22Rv1 (cell line): Measurements from ENCODE around the gene MISP.

ENCODE experiments used
- ZFX ChIP-seq: fragments of 450-650 bp; IDR thresholded peaks from 2 replicates; pipeline ENCODE4 v1.6.1; 2017; ENCODE audit warnings: antibody characterized with exemption, borderline replicate concordance
- TF ChIP-seq, protein P1 (sequence below): fragments of 450-650 bp; IDR thresholded peaks from 2 replicates; pipeline ENCODE4 v1.5.1; 2017; ENCODE audit warnings: mild to moderate bottlenecking

- TF ChIP-seq, protein P1, sequence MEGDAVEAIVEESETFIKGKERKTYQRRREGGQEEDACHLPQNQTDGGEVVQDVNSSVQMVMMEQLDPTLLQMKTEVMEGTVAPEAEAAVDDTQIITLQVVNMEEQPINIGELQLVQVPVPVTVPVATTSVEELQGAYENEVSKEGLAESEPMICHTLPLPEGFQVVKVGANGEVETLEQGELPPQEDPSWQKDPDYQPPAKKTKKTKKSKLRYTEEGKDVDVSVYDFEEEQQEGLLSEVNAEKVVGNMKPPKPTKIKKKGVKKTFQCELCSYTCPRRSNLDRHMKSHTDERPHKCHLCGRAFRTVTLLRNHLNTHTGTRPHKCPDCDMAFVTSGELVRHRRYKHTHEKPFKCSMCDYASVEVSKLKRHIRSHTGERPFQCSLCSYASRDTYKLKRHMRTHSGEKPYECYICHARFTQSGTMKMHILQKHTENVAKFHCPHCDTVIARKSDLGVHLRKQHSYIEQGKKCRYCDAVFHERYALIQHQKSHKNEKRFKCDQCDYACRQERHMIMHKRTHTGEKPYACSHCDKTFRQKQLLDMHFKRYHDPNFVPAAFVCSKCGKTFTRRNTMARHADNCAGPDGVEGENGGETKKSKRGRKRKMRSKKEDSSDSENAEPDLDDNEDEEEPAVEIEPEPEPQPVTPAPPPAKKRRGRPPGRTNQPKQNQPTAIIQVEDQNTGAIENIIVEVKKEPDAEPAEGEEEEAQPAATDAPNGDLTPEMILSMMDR = no peak
- TF ChIP-seq ZFX = no peak
Measured at GRCh38 chr19:797528-798414, 46.9 kb downstream of the MISP start.
